Measurements from ENCODE around the gene NFAM1.

- TF ChIP-seq CTCF (IDR thresholded peaks at IDR 0.05) (no peak), POLR2A (IDR thresholded peaks at IDR 0.05) (no peak)
Observed at GRCh38 chr22:42432020-42432596, at the start of gene NFAM1.
